Endothelial cell of coronary artery (primary cell): ENCODE data around the gene PDCD6IP. TPM values are rescaled to one million over a fixed set of nuclear protein-coding genes. Genes with fewer than 3 reads are reported as not detected.

ENCODE experiments used
- total RNA-seq: library from RNA; depleted of rRNA; stranded (reverse); fragments of >200 nt; gene quantifications from 2 replicates; pipeline ENCODE4 v1.2.3, GENCODE V29; 2014

Gene PDCD6IP
- 72.9 and 108 TPM in 2 replicates for total RNA-seq

GRCh38 chr3:33798418-33799201 lies at the start of gene PDCD6IP:
Gene PDCD6IP (plus strand): TSS chr3:33798630. CDS start chr3:33798729, 99 bp downstream.

Other genes with a start within 250 kb of the PDCD6IP start
- gene CLASP2, start 80.4 kb upstream of the PDCD6IP start, total RNA-seq: 54.3 and 60.5 TPM in 2 replicates